Ureter (tissue), 1 donor: ENCODE measurements around the gene OR51D1. TPM values are rescaled to one million over a fixed set of nuclear protein-coding genes. Genes with fewer than 3 reads are reported as not detected.

ENCODE experiments used
- DNase-seq: peaks from one replicate; pipeline ENCODE4 v3.0.0-alpha.2; 2020; ENCODE audit warnings: low spot score
- total RNA-seq: library from RNA; stranded (reverse); gene quantifications from one replicate; pipeline ENCODE4 v1.2.4, GENCODE V29; 2023
- donor health status: DM: yes; HTN: yes; CAD: no.

OR51D1 gene, protein sequence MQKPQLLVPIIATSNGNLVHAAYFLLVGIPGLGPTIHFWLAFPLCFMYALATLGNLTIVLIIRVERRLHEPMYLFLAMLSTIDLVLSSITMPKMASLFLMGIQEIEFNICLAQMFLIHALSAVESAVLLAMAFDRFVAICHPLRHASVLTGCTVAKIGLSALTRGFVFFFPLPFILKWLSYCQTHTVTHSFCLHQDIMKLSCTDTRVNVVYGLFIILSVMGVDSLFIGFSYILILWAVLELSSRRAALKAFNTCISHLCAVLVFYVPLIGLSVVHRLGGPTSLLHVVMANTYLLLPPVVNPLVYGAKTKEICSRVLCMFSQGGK
- not detected for total RNA-seq

DNA sequence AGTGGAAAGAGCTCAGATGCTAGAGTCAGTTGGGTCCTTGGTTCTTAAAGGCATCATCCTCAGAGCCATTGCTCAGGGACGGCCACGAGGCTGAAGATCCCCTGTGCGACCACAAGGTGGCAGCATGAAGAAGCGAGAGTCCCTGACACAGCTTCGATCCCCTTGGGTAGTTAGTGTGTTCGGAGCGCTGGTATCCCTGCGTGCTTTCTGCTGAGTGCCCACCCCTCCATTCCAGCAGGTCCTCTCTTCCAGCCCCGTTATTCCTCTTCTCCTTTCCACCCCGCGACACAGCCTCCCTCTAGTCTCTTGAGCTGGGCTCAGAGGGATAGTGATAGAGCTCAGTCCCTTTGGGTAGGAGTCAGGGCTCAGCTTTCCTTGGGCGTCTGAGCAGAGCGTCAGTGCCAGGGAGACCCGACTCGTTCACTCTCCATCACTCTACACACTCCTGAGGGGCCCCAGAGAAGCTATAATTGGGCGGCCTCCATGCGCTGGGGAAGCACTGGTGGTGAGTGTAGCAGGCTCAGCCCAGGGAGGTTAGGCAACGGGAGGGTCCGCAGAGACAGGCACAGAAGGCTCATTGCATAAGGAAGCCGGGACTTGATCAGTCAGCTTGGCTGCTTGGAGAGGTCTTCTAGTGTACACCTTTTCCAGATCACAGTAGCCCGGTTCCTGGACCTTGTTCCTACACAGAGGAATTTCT, at the start of gene OR51D1:
Gene OR51D1 (plus strand): TSS at position 516 of the 700 bp plus-strand sequence. CDS start 2,314 bp downstream, outside the sequence.
- peak; percentile 80 for DNase-seq

DNA sequence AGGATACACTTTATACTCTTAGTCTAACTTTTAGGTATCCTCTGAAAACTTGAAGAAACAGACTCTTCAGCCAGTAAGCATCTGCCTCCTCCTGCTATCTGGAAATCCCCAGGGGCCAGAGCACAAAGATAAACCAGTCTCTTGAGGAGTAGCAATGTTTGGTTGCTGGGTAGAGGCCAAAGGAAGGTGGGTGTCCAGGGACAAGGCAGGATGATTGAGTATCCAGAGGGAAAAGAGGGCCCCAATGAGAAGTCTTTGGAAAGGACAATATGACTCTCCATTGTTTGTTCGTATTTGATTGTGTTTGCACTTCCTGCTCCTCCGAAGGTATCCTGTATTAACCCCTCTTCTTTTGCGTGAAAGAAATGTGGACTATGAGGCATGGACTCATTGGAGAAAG, 48.3 kb upstream of the OR51D1 start:
- no peak for DNase-seq

DNA sequence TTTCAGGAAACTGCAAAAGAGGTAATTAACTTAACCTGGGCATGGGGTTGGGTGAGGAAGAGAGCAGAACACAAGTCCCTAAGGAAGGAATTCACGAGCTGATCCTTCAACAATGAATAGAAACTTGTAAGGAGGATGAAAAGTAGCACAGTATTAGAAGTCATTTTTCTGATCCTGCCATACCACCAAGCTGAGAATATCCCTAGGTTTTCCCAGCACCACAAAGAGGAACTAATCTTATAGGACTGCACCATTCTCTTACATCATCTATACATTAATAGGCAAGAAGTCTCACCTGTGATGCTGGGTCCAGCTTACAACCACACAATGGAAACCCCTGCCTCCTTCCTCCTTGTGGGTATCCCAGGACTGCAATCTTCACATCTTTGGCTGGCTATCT, 43.5 kb upstream of the OR51D1 start, which contains the start of gene OR52I1:
Gene OR52I1 (plus strand): TSS at position 301 of the 400 bp plus-strand sequence. CDS start 0 bp downstream, at position 301.
- DNase-seq: no peak

DNA sequence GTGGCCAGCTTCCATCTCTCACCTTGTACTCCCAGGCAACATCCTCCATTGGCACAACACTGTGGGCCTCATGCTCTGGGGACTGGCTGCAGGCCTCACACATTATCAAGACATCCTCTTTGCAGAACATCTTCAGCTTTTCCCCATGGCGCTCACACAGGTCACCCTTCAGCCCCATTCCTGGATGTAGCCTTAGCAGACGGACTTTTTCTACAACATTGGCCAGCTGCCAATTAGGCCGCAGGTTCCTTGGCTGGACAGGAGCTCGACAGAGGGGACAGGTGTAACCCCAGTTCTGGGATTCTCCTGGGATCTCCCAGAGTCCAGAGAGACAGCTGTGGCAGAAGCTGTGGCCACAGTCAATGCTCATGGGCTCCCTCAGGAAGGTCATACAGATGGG, 32.2 kb upstream of the OR51D1 start:
- no peak for DNase-seq

DNA sequence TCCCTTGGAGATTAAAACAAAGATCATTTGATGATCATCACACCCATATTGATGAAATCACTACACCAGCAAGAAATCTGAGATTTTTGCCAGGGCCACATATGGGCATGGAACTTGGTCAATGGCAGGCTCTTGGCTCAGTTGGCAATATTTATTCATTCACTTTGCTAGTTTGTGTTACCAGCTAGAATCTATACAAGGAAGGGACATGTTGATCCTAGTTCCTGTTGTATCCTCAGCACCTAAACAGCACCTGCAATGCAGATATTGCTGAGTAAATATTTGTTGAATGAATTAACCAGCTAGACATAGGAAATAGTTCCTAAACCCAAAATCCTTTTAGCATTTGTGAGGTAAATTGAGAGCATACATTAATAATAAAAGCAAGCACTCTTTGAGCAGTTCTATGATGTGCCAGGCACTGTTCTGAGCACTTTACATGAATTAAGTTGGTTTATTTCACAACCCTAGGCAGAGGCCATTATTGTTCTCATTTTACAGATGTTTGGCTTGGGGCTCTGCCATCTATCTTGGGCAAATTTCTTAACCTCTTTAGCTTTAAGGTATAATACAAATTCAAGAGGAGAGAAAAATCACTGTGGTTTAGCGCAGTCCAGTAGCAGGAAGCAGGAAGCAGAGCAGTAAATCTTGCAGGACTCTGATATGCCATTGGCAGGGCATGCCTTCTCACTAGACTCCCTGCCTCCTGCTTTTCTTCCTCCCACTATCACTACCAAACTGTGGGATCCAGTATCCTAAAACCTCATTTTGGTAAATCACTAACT, 30.9 kb upstream of the OR51D1 start:
- no peak for DNase-seq

DNA sequence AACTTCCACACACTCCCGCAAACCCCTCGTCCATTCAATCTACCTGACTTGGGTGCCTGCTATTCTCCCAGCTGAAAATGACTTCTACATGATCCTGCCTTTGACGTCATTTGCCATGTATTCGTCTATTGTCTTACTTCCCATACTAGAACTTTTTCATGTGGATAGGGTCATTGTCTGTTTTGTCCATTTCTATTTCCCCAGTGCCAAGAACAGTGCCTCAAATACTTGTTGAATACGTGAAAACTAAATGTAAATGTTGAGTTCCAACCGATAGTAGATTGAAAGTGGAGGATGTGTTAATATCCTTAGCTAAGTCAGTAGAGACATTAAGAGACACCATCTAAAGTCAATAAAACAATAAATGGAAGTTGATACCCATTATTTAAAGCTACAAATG, 30.2 kb upstream of the OR51D1 start:
- no peak for DNase-seq

DNA sequence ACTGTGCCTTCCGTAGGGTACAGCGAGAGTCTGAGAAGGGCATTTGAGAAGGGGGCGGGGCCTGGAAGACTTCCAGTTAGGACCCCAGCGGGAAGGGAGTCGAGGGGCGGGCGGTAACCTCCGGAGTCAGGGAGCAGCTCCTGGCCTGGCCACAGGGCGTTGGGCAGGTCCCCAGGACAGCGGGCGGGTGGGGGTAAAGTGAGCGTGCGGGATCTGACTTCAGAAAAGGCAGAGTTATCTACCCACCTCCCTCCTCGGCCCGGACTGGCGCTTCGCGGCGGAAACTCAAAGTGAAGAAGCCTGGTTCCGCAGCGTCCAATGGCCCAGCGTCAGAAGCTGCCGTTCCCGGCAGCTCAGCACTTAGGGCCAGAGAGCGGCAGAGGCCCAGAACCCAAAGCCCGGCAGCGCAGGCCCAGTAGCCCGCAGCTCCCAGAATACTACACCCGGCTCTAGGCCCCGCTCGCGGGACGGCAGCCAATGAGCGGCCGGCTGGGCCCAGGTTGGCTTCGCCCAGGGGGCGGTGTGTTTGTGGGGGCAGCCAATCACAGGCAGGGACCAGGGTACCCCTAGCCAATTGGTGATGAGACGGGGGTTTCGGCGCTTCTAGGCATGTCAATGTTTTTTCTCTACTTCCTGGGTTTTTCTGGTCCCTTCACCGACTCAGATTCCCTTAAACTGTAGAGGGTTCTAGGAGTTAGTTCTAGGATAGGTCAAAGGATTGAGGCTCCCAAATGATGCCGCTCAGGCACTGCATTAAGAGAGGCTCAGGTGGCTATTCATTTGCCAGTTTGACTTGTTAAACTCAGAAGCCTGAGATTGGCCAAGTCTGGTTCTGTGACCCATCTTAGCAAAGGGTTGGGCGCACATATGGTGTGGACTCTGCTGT, 29.3 kb upstream of the OR51D1 start, which contains the start of gene TRIM68:
Gene TRIM68 (minus strand): TSS at position 451 of the 886 bp plus-strand sequence. CDS start 2,727 bp downstream, outside the sequence.
- DNase-seq: peak; percentile 97

DNA sequence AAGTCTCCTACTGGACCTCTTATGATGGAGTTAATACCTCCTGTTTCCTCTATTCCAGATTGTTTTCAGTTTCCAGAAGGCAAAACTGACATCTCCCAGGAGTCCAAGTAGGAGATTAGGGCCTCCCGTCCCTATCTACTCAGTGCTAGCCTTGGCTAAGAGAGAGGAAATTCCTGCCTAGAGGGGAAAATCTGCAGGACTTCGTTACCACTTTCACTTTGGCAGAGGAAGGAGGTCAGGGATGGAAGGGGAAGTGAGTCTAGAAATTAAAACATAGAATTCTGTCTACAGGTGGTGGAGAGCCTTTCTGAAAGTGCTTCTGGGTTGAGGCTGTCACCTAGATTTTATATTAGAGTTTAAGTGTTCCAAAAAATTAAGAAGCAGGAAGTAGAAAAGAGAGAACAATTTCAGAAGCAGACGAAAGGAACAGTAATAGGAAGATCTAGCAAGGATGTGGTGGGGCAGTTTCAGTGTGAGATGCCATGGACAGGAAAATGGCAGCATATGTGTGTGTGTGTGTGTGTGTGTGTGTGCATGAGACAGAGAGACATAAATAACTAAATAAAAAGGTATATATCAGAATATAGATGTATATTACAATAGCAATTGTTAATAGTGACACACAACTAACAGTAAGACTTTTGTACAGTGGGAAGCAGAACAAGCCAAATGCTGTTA, 26.9 kb upstream of the OR51D1 start:
- DNase-seq: no peak

DNA sequence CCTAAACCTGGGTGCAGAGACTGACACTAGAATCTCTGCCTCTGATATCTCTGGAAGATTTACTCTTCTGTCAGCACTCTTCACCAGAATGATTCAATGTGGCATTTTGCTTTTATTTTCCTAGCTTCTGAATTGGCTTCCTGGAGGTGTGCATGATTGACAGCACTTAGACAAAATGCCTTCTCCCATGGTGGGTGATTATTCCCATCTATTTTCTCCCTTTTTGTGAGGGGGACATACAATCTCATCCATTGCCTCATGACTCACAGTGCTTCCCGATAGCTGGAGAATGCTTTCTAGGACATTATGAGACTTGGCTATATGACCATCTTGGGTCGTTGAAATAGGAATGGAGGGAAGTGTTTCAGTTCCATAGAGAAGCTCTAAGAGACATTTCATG, 25.3 kb upstream of the OR51D1 start:
- DNase-seq: no peak

DNA sequence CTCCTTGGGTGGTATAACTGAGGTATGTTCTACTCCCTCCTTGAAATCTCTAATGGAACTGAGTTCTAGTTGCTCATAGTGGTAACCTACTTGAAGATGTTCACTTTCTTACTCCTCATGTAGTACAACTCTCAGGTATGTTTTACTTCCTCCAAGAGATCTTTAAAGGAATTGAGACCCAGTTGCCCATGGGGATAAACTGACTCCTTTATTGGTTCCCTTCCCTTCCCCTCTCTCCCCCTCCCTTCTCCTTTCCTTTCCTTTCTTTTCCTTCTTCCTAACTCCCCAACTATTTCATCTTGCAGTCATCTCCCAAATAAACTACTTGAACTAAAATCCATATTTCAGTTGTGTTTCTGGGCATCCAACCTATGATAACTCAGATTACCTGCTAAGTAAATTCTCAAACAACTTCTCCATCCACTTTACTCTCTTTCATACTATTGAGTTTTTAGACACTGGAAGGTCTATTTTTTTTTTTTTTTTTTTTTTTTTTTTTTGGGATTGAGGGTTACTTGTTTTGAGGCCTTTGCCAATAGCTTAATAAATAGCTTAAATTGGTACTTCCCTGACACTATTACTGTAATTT, 21.3 kb upstream of the OR51D1 start:
- no peak for DNase-seq

DNA sequence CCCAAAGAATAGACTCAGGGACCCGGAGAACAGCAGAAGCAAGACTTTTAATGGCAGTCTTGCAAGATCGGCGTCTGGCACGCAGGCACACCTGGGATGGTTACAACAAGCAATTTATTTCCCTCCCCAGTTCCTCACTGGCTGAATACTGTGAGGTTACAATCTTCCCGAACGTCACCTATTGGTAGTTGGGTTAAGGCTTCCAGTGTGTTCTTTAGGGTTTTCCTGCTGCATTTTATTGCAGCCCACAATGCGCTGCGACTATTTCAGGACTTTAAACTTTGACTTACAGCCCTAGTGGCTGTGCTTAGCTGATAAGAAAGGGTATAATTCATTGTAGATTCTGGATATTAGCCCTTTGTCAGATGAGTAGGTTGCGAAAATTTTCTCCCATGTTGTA, 17.8 kb upstream of the OR51D1 start:
- no peak for DNase-seq

DNA sequence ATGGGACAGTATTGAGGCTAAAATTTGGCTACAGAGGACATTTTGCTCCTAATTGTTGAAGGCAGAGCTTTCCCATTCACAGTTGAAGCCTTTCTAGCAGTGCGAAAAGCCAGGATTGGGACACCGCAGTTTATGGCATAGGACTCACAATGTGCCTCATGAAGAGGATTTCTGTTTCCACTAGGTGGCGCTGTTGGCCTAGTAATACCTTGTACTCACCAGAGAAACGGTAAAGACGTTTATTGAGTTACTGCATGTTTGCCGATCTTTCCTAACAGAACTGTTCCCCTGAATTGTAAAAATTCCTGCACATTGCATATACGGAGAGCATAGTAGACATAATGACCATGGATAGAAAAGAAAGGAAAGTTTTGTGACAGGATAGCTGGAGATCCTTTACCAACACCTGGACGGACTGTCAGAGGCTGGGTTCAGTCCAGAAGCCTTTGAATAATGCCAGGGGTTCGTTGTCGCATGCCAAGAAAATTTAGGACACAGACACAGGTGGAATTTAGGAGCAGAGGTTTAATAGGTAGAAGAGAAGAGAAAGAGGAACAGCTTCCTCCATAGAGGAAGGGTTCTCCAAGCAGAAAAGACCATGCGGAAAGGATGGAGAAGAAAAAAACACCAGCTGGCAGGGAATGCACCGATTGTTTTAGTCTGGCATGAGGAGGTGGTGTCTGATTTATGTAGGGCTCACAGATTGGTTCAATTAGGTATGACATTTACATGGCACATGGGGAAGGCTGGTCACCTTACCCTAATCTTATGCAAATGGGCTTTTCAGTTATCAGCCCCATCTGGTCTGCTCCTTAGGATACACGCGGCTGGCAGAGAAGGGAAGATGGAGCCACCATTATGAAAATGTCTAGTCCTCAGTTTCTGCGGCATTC, 10.8 kb upstream of the OR51D1 start:
- peak; percentile 74 for DNase-seq

DNA sequence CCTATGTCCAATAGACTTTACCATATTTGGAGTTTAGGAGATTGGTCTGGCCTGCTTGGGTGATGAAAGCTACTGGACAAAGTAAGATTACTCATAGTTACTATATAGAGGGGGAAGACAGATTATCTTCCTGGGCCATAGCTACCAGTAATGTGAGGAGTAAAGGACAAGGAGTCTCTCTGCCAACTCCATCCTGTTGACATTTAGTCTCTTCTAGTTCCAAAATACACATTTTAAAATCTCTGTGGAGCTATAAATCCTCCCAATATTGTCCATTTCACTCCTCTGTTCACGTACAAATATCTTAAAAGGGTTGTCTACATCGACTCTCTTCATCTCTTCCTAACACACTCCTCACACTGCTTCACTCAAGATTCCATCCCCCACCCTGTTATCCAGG, 1.1 kb upstream of the OR51D1 start:
- DNase-seq: no peak

DNA sequence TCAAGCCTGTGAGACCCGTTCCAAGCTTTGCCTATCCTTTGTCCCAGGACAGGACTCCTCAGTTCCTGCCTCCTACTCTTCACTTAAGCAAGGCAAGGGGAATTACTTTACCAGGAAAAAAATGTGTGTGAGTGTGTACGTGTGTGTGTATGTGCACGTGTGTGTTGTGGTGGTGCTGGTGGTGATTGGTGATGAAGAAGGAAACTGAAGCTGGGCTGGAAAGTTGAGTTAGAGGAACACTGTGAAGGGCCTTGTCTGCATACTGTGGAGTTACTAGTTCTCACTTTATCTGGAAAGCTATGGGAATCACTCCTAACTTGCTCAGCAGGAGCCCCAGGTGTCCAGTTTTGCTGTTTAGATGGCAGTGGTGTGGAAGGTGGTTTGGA, 378 bp downstream of the OR51D1 start:
- no peak for DNase-seq

DNA sequence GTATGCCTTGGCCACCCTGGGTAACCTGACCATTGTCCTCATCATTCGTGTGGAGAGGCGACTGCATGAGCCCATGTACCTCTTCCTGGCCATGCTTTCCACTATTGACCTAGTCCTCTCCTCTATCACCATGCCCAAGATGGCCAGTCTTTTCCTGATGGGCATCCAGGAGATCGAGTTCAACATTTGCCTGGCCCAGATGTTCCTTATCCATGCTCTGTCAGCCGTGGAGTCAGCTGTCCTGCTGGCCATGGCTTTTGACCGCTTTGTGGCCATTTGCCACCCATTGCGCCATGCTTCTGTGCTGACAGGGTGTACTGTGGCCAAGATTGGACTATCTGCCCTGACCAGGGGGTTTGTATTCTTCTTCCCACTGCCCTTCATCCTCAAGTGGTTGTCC, 2.7 kb downstream of the OR51D1 start:
- DNase-seq: no peak

DNA sequence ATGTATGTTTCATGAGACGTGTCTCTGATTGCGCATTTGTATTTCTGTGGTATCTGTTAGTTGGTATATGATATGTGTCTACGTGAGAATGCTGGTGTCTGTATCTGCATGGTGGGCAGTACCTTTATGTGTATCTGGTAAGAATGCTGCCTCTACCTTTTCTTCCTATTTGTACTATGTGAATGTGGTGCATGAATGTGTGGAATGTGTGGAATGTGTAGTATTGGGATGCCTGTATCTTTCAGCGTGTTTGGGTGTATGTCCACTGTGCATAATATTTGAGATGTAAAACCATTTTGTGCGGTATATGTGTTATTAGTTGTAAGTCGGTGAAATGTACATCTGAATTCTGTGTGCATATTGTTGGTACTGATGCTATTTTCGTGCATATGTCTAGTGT, 4.2 kb downstream of the OR51D1 start:
- DNase-seq: no peak

DNA sequence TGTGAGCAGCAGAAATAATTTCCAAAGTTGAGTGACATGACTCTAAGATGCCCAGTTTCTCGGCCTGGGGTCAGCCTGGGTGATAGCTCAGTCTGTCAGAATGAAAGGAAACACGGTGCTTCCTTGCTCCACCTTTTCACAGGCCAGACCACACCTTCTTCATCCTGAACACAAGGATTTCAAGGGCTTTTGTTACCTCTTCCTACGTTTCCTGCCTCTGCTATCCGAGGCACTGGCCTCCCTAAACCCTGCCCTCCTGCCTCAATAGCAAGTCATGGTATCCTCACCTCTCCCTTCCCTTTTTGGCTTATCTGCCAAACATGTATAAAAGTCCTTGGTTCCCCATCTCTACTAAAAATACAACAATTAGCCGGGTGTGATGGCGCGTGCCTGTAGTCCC, 4.8 kb downstream of the OR51D1 start:
- no peak for DNase-seq

DNA sequence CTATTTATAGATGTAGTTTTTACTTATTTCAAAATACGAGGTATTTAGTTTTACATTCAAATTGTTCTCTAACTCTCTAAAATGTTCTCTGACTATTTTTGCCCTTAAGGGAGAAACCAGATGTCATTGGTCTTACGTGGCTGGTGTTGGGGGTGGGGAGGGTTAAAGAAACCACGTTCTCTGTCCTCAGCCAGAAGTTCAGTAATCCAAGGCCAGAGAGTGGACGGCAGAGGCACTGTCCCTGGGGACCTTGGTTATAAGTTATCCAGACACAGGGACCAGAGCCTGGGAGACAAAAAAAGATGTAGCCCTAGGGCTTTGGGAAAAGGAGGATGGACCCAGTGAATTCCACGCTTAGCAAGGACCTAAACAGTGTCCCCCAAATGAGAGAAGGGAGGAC, 5.8 kb downstream of the OR51D1 start:
- no peak for DNase-seq

DNA sequence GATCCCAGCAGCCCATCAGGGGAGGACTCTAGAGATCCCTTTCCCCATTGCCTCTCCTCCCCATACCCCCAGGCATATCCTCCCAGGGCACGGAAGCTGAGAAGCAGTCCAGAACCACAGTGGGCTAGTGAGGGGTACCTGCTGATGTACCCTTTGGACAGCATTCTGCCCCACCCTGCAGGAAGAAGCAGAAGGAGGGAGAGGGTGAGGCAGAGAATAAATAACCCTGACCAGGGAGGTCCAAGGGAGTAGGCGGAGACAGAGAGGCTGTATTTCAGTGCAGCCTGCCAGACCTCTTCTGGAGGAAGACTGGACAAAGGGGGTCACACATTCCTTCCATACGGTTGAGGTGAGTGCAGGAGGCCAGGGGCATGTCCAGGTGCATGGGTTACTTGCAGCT, 6.4 kb downstream of the OR51D1 start, which contains the start of gene OR51E1:
Gene OR51E1 (plus strand): TSS at position 301 of the 400 bp plus-strand sequence. CDS start 8,545 bp downstream, outside the sequence.
- DNase-seq: no peak
